ENCODE measurements around the gene TRIM4.
"Not testable (repeated sequence)": the region's sequence is repeated elsewhere in the genome, so short reads cannot be mapped to it uniquely, and the experiment has no call there.

Gene TRIM4

GRCh38 chr7:99897322-99898022 lies 21.9 kb downstream of the TRIM4 start:
- no peak for DNase-seq (ENCODE audit: low read depth in 2 of 2)
- H3K4me3 ChIP-seq (replicated peaks in 1 of 2; ENCODE audit: low read depth in 2 of 2, low read length in 2 of 2), result no peak overlapping the region
- TF ChIP-seq CTCF (IDR thresholded peaks at IDR 0.05; ENCODE audit: low read depth, low read length), result no peak

- no peak for DNase-seq (ENCODE audit: low read depth in 2 of 2)
- no peak overlapping the region for H3K4me3 ChIP-seq (replicated peaks in 1 of 2; ENCODE audit: low read depth in 2 of 2, low read length in 2 of 2)
- TF ChIP-seq CTCF (IDR thresholded peaks at IDR 0.05; ENCODE audit: low read depth, low read length), result no peak
Measured at GRCh38 chr7:99894738-99895137, 24.6 kb downstream of the TRIM4 start.

GRCh38 chr7:99893280-99893679 lies 26.1 kb downstream of the TRIM4 start:
- no peak overlapping the region for H3K4me3 ChIP-seq (replicated peaks in 1 of 2; ENCODE audit: low read depth in 2 of 2, low read length in 2 of 2)
- DNase-seq (ENCODE audit: low read depth in 2 of 2), result no peak
- TF ChIP-seq CTCF (IDR thresholded peaks at IDR 0.05; ENCODE audit: low read depth, low read length), result no peak

- not testable (repeated sequence) for H3K4me3 ChIP-seq (replicated peaks in 1 of 2; ENCODE audit: low read depth in 2 of 2, low read length in 2 of 2); DNase-seq (ENCODE audit: low read depth in 2 of 2)
Measured at GRCh38 chr7:99890348-99890747, 29.0 kb downstream of the TRIM4 start.

- H3K4me3 ChIP-seq (replicated peaks in 1 of 2; ENCODE audit: low read depth in 2 of 2, low read length in 2 of 2); DNase-seq (ENCODE audit: low read depth in 2 of 2): not testable (repeated sequence)
Measured at GRCh38 chr7:99888366-99888765, 31.0 kb downstream of the TRIM4 start.

- no peak overlapping the region for H3K4me3 ChIP-seq (replicated peaks in 1 of 2; ENCODE audit: low read depth in 2 of 2, low read length in 2 of 2)
- no peak for DNase-seq (ENCODE audit: low read depth in 2 of 2)
- no peak for TF ChIP-seq CTCF (IDR thresholded peaks at IDR 0.05; ENCODE audit: low read depth, low read length)
Measured at GRCh38 chr7:99881370-99881769, 38.0 kb downstream of the TRIM4 start.

GRCh38 chr7:99876933-99877332 lies 42.4 kb downstream of the TRIM4 start, which contains the start of gene OR2AE1:
OR2AE1 (minus strand) TSS chr7:99877033; CDS start chr7:99877033, 0 bp downstream.
- no peak for TF ChIP-seq CTCF (IDR thresholded peaks at IDR 0.05; ENCODE audit: low read depth, low read length)
- DNase-seq (ENCODE audit: low read depth in 2 of 2), result no peak
- no peak within 1 kb of the TSS for H3K4me3 ChIP-seq (replicated peaks in 1 of 2; ENCODE audit: low read depth in 2 of 2, low read length in 2 of 2)

- no peak overlapping the region for H3K4me3 ChIP-seq (replicated peaks in 1 of 2; ENCODE audit: low read depth in 2 of 2, low read length in 2 of 2)
- DNase-seq (ENCODE audit: low read depth in 2 of 2), result no peak
- no peak for TF ChIP-seq CTCF (IDR thresholded peaks at IDR 0.05; ENCODE audit: low read depth, low read length)
Measured at GRCh38 chr7:99876491-99876890, 42.8 kb downstream of the TRIM4 start.
